Activated naive CD4-positive, alpha-beta T cell treated with anti-CD3 and anti-CD28 coated beads for 36 hours (primary cell): ENCODE measurements around the gene ZFP57. TPM values are rescaled to one million over a fixed set of nuclear protein-coding genes. Genes with fewer than 3 reads are reported as not detected.
A peak's percentile ranks its signal among the peaks of the same experiment; 100 is the strongest.
"Not testable (repeated sequence)": the region's sequence is repeated elsewhere in the genome, so short reads cannot be mapped to it uniquely, and the experiment has no call there.

Experiments
- CTCF ChIA-PET: fragments of 350-600 bp; sonication (Branson Sonifier 250); formaldehyde crosslinking; loops from one replicate; lab custom pipeline; 2021; ENCODE audit warnings: antibody characterized with exemption; lab: Charles Lee
- DNase-seq: peaks from one replicate; pipeline ENCODE4 v3.0.0-alpha.2; 2020
- H3K27ac Mint-ChIP-seq: one replicate; pipeline ENCODE4 v1.8.0; 2021; ENCODE audit warnings: mild to moderate bottlenecking, mixed read lengths
- H3K27me3 Mint-ChIP-seq: one replicate; pipeline ENCODE4 v1.8.0; 2021; ENCODE audit warnings: low read depth, mixed read lengths
- H3K36me3 Mint-ChIP-seq: one replicate; pipeline ENCODE4 v1.8.0; 2021; ENCODE audit warnings: low read depth, mixed read lengths
- H3K4me1 Mint-ChIP-seq: one replicate; pipeline ENCODE4 v1.8.0; 2021; ENCODE audit warnings: low read depth, mixed read lengths
- H3K4me3 Mint-ChIP-seq: one replicate; pipeline ENCODE4 v1.8.0; 2021; ENCODE audit warnings: mild to moderate bottlenecking, moderate library complexity, mixed read lengths
- H3K9me3 Mint-ChIP-seq: one replicate; pipeline ENCODE4 v1.8.0; 2021; ENCODE audit warnings: mixed read lengths
- intact Hi-C: fragments of 100-400 bp; cut with micrococcal nuclease; formaldehyde crosslinking; loops from one replicate; pipeline ENCODE4 v1.15.1; 2023
- total RNA-seq, 2 experiments: library from RNA; stranded (reverse); gene quantifications; one replicate each; pipeline ENCODE4 v1.2.3, GENCODE V29; 2021

The ZFP57 gene
- total RNA-seq, 2 experiments from 2014 or later = not detected

DNA sequence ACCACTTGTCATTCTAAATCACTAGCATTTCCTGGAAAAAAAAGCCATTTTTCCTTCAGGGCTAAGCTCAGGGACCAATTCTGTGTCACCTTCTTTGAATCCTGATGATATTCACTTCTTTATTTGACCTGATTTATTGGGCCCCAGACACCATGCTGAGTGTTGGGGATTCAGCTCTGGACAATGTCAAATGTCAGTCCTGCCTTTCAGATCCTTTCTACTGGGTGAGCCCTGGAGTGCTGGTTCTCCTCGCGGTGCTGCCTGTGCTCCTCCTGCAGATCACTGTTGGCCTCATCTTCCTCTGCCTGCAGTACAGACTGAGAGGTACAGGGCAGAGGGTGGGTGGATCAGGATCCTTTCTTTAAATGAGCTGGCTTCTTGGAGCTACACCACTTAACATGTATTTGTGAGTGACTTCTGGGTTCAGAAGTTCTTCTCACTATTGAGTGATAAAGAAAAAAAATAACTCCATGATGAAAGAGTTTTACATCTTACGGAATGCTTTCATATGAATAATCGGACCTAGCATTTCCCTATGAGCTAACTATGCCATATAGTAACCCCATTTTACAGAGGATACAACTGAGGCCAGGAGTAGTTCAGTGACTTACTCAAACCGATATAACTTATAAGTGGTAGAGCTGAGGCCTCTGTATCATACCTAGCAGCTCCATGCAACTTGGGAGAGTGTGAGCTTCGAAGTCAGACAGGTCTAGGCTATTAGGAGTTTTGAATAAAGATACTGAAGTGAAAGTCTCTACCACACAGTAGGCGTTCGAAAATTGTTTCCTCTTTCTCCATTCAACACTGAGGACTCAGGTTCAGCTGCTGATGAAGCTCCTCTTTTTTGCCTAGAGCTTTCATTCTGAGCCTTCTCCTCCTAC, 14.8 kb downstream of the ZFP57 start:
- no peaks in the 10 kb centered on the region for H3K36me3 Mint-ChIP-seq
- intact Hi-C loops = no loop called here
- no peaks in the 10 kb centered on the region for H3K9me3 Mint-ChIP-seq
- CTCF ChIA-PET = interaction anchor here (1.2 to 5.0 kb wide), 4 partner anchors 12 to 63 kb away, joined by 3 to 51 read pairs (median 12); no protein-coding TSS in a partner anchor
- H3K4me3 Mint-ChIP-seq = no peak overlapping the region
- no peak for DNase-seq
- H3K4me1 Mint-ChIP-seq = no peaks in the 10 kb centered on the region
- no peak overlapping the region for H3K27ac Mint-ChIP-seq
- H3K27me3 Mint-ChIP-seq = peaks cover 25% of the 10 kb centered on the region

DNA sequence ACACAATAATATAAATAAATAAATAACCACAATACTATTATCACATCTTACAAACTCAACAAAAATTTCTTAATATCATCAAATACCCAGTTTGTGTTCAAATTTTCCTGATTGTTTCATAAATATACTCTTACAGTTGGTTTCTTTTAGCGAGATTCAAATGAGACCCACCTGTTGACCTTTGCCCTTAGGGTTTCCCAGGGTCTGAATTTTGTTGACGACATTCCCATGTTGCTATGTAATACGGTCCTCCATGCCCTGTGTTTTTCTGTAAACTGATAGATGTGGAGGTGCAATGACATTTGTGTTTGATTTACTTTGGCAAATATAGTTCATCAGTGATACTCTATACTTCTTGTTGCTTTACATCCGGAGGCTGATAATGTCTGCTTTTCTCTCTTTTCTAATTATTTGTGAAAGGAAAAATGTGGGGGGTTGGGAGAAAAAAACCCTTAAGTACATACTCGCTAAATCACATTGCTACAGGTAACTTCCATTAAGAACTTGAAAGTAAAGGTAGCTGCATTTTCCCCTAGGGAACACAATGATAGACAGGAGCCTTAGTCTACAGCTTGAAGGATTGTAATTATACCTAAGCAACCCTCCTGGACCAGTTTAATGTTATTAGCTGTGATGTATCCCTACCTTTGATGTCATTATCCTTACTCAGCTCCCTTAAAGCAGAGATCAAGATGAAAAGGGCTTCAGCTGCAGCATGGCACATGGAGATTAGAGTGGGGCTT, 17.5 kb downstream of the ZFP57 start:
- intact Hi-C loops = no loop called here
- Mint-ChIP-seq H3K4me1 (no peaks in the 10 kb centered on the region), H3K4me3 (no peak overlapping the region), H3K27me3 (peaks cover 28% of the 10 kb centered on the region), H3K9me3 (no peaks in the 10 kb centered on the region), H3K27ac (no peak overlapping the region), H3K36me3 (no peaks in the 10 kb centered on the region)
- CTCF ChIA-PET = interaction anchor here (0.6 to 5.0 kb wide), 3 partner anchors 9 to 88 kb away, joined by 3 to 51 read pairs (median 6); no protein-coding TSS in a partner anchor
- no peak for DNase-seq

DNA sequence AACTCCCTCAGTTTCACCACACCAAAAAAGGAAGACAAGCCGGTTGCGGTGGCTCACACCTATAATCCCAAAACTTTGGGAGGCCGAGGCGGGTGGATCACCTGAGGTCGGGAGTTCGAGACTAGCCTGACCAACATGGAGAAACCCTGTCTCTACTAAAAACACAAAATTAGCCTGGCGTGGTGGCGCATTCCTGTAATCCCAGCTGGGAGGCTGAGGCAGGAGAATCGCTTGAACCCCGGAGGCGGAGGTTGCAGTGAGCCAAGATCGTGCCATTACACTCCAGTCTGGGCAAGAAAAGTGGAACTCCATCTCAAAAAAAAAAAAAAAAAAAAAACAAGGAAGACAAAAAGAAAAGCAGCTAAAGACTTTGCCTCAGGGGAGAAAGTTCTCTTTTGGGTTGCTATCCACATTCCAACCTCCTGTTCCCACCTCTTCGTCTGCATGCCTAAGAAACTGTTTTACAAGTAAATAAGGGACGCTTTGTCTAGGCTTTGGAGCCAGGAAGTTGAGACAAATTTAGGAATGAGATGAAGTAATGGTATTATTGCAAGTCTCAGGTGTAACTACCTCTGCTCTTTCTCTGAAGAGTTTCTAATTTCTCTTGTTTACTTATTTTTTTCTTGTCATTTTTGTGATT, 19.3 kb downstream of the ZFP57 start:
- not testable (repeated sequence) for H3K9me3 Mint-ChIP-seq

DNA sequence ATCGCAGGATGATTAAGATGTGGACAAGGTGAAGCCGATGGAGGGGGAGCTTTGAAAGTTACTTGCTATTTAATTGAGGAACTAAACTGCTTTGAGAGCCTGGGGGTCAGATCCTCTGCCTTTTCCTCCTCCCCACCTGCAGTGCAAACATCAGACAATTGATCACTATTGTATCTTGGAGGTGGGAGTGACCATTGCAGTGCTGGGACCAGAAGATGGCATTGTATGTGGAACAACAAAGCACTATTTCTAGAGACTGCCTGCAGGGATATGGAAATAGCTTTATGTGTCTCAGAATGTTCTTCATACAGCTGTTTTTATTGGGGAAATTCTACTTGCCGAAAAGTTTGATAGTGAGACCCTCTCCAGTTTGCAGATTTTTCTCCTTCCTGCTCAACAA, 19.9 kb downstream of the ZFP57 start:
- DNase-seq = no peak
- Mint-ChIP-seq H3K4me3 (no peak overlapping the region), H3K27ac (no peak overlapping the region), H3K36me3 (no peaks in the 10 kb centered on the region), H3K4me1 (no peaks in the 10 kb centered on the region), H3K9me3 (no peaks in the 10 kb centered on the region), H3K27me3 (peaks cover 30% of the 10 kb centered on the region)
- intact Hi-C loops = no loop called here
- CTCF ChIA-PET = interaction anchor here (0.7 to 1.6 kb wide), 3 partner anchors 9 to 14 kb away, joined by 3 read pairs; no protein-coding TSS in a partner anchor

More for the DNA sequence above, 19.3 kb downstream of the ZFP57 start:
- H3K4me1 Mint-ChIP-seq, H3K36me3 Mint-ChIP-seq, DNase-seq, H3K4me3 Mint-ChIP-seq, intact Hi-C loops, H3K27ac Mint-ChIP-seq: not testable (repeated sequence)
- CTCF ChIA-PET = interaction anchor here (0.7 to 1.0 kb wide), 2 partner anchors 12 to 14 kb away, joined by 3 read pairs; no protein-coding TSS in a partner anchor
- H3K27me3 Mint-ChIP-seq = peaks cover 28% of the 10 kb centered on the region

DNA sequence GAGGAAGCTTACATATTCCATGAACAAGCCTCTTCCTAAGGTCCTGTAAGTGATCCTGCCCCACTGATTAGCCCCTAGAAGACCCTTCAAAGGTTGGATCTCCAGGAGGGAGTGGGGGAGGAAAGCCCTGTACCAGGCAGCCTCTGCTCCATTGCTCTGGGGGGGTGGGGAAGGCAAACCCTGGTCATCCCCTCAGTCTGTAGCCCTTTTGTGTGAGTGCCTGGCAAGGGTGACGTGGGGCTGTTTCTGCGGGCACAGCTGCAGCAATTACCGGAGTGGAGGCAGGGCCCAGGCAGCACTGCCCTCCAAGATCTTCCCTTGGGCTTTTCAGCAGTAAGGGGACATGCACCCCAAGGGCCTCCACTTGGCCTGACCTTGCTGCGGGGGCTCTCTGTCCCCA, 24.2 kb downstream of the ZFP57 start, which contains the start of gene MOG:
Gene MOG, plus strand, starts transcription at position 295 of the 400 bp plus-strand sequence. CDS start 118 bp downstream, outside the sequence.
- Mint-ChIP-seq H3K27ac (no peak within 1 kb of the TSS), H3K4me3 (no peak within 1 kb of the TSS), H3K4me1 (no peaks in the 10 kb centered on the region), H3K9me3 (no peaks in the 10 kb centered on the region), H3K36me3 (no peaks in the 10 kb centered on the region), H3K27me3 (peaks cover 13% of the 10 kb centered on the region)
- intact Hi-C loops = no loop called here
- CTCF ChIA-PET = no interaction called here
- no peak for DNase-seq

DNA sequence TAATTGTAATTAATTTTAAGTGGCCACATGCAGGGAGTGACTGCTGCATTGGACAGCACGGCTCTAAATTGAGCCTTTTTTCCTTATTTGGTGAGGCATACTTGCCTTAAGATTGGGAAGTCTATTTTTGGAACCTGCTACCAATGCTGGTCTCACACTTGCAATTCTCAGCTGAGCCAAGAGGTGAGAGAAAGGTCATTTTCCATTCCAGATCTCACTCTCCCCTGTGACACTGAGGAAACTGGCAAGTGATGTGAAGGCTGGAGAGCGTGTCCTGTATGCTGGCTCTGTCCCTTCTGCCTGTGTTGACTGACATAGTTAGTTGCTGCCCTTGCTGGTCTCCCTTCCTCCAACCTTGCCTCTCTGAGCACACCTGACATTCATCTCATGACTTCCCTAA, 24.8 kb downstream of the ZFP57 start:
- Mint-ChIP-seq H3K27me3 (peaks cover 8% of the 10 kb centered on the region), H3K4me1 (no peaks in the 10 kb centered on the region), H3K27ac (no peak overlapping the region), H3K4me3 (no peak overlapping the region), H3K9me3 (no peaks in the 10 kb centered on the region), H3K36me3 (no peaks in the 10 kb centered on the region)
- no peak for DNase-seq
- intact Hi-C loops = no loop called here
- CTCF ChIA-PET = interaction anchor here (0.7 to 3.6 kb wide), 2 partner anchors 9 to 166 kb away, joined by 3 to 51 read pairs; no protein-coding TSS in a partner anchor

DNA sequence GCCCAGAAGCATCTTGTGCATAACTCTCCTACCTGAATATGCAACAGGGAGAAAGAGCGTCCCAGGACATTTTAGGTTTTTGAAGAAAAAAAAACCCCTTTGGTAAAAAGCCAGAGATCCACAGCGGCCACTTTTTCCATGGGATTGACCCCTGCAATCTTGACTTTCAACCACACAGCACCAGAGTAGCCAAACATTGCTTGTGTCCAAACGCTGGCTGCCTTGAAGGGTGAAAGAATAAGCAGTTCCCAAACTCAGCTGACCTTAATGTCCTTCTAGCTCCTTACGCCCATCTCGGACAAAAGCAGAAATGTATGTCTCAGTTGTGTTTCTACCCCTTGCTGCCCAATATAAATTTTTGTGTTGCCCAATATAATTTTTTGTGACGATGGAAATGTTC, 25.3 kb downstream of the ZFP57 start:
- intact Hi-C loops = no loop called here
- peaks cover 4% of the 10 kb centered on the region for H3K27me3 Mint-ChIP-seq
- CTCF ChIA-PET = interaction anchor here (0.6 to 7.1 kb wide), 4 partner anchors 10 to 165 kb away, joined by 3 to 145 read pairs (median 27); no protein-coding TSS in a partner anchor

DNA sequence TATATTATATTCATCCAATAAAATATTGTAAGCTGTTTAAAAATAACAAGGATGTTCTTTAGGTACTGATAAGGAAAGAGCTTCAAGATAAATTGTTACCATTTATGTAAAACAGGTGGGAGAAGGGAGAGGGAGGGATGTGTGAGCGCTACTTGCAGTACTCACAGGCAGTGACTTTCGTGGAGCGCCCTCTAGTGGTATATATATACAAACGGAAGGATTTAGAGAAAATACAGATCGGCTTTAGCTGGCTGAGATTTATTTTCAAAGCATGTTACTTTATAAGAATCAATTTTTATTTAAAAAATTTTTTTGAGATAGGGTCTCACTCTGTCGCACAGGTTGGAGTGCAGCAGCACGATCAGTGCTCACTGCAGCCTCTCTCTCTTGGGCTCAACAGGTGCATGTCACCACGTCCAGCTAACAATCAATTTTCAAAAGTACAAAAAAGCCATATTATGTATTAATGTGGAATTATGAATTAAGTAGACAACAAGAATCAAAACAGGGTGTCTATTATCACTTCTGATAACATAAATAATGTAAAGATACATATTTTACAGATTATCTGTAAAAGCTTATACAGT, 27.4 kb downstream of the ZFP57 start:
- CTCF ChIA-PET = interaction anchor here (0.6 to 7.1 kb wide), 51 partner anchors 12 to 502 kb away, joined by 3 to 145 read pairs (median 4); partner anchors contain the start of gene GABBR1
- H3K36me3 Mint-ChIP-seq = no peaks in the 10 kb centered on the region
- no peak overlapping the region for H3K27ac Mint-ChIP-seq
- DNase-seq = peak; percentile 58
- intact Hi-C loops = loop anchor here (5.0 kb wide), 2 partner anchors 69 to 174 kb away; partner anchors contain the start of genes HLA-F and HLA-G
- H3K4me3 Mint-ChIP-seq = no peak overlapping the region
- peaks cover 4% of the 10 kb centered on the region for H3K27me3 Mint-ChIP-seq
- no peaks in the 10 kb centered on the region for H3K9me3 Mint-ChIP-seq
- peaks cover 4% of the 10 kb centered on the region for H3K4me1 Mint-ChIP-seq

More for the DNA sequence above, 25.3 kb downstream of the ZFP57 start:
- Mint-ChIP-seq H3K4me3 (no peak overlapping the region), H3K27ac (no peak overlapping the region), H3K9me3 (no peaks in the 10 kb centered on the region), H3K4me1 (no peaks in the 10 kb centered on the region), H3K36me3 (no peaks in the 10 kb centered on the region)
- DNase-seq = no peak

DNA sequence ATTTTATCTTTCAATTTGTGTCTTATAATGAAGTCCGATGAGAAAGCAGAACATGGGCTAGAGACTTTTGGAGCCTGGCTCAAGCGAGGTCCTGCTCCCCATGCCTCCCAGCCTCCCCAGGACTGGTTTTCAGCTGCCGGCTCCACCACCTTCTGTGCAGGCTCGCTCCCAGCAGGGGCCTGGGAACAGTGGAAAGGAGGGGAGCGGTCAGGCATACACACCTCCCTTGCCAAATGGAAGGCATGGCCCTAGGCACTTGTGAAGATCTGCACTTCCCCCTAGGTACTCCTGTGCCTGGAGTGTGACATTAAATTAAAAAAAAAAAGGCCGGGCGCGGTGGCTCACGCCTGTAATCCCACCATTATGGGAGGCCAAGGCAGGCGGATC, 28.8 kb downstream of the ZFP57 start:
- CTCF ChIA-PET = interaction anchor here (1.2 to 7.1 kb wide), 6 partner anchors 11 to 182 kb away, joined by 3 to 145 read pairs (median 7); no protein-coding TSS in a partner anchor
- Mint-ChIP-seq H3K4me1 (peaks cover 4% of the 10 kb centered on the region), H3K27me3 (peaks cover 4% of the 10 kb centered on the region), H3K9me3 (no peaks in the 10 kb centered on the region), H3K4me3 (no peak overlapping the region), H3K27ac (no peak overlapping the region), H3K36me3 (no peaks in the 10 kb centered on the region)
- DNase-seq = no peak
- intact Hi-C loops = loop anchor here (5.0 kb wide), 2 partner anchors 70 to 175 kb away; partner anchors contain the start of genes HLA-F and HLA-G

DNA sequence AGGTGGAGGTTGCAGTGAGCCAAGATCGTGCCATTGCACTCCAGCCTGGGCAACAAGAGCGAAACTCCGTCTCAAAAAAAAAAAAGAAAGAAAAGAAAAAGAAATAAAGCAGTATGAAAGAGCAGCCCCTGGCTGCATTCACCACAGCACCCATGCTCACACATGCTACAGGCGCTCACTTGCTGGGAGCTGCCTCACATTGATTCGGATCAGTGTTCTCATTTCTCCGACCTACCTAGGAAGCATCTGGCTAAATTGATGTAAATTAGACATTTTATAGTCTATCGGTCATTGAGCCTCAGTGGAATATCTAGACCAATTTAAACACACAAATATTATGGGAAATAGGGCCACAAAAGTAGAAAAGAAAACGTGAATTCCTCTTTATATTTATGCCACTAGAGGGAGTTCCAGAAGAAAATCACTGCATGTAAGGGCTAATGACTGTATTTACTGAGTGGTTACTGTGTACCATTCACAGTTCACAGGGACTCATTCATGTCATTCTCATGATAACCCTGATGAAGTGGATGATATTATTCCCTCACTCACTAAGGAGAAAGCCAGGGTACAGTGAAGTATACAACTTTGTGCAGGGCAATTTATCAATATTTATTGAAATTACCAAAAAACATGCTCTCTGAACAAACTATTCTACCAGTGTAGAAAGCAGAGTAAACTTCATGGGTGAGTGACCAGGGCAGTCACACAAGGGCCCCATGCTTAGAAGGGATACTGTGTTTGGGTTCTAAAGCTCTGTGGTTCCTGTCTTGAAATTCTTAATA, 29.3 kb downstream of the ZFP57 start:
- Mint-ChIP-seq H3K9me3 (no peaks in the 10 kb centered on the region), H3K4me3 (no peak overlapping the region), H3K27ac (no peak overlapping the region), H3K27me3 (peaks cover 4% of the 10 kb centered on the region), H3K4me1 (peaks cover 4% of the 10 kb centered on the region), H3K36me3 (no peaks in the 10 kb centered on the region)
- CTCF ChIA-PET = interaction anchor here (0.6 to 7.1 kb wide), 11 partner anchors 9 to 275 kb away, joined by 3 to 145 read pairs (median 6); no protein-coding TSS in a partner anchor
- DNase-seq = no peak
- intact Hi-C loops = loop anchor here (2.0 to 5.0 kb wide), 3 partner anchors 71 to 176 kb away; partner anchors contain the start of genes HLA-F and HLA-G
